H1 (cell line): Measurements from ENCODE around the gene RPS21. TPM values are rescaled to one million over a fixed set of nuclear protein-coding genes. Genes with fewer than 3 reads are reported as not detected.

Experiments
- CTCF ChIA-PET: fragments of 300-600 bp; sonication (Branson Sonifier 250); formaldehyde crosslinking; loops from one replicate; lab custom pipeline; 2021; ENCODE audit not compliant: partially characterized antibody; lab: Charles Lee
- POLR2A ChIA-PET: fragments of 300-600 bp; sonication (Branson Sonifier 250); formaldehyde crosslinking; loops from one replicate; lab custom pipeline; 2021; ENCODE audit warnings: inconsistent platforms; ENCODE audit not compliant: partially characterized antibody; lab: Charles Lee
- DNase-seq, 2 experiments: peaks; one replicate each; pipeline versions ENCODE4 v3.0.0 to v3.0.0-alpha.2; 2010 to 2022; ENCODE audit warnings: low spot score in 2 of 2, low read depth in 1 of 2, mixed read lengths in 1 of 2
- FAIRE-seq: peaks from 2 replicates; lab custom pipeline; 2011; peaks lifted over from hg19 to GRCh38; lab: Jason Lieb, UNC
- H2AFZ ChIP-seq: 2 replicates; pipeline ENCODE4 v1.8.1; 2012; ENCODE audit warnings: low read length, inconsistent platforms
- H2AK5ac ChIP-seq: 2 replicates; pipeline ENCODE4 v1.6.1; 2013; ENCODE audit warnings: low read depth, low read length
- H2BK120ac ChIP-seq: replicated peaks from 2 replicates; pipeline ENCODE3; 2013; ENCODE audit warnings: low read depth, low read length, inconsistent platforms
- H2BK12ac ChIP-seq: 2 replicates; pipeline ENCODE4 v1.6.1; 2013; ENCODE audit warnings: low read depth, low read length
- H2BK15ac ChIP-seq: 2 replicates; pipeline ENCODE4 v1.6.1; 2013; ENCODE audit warnings: low read length
- H2BK20ac ChIP-seq: 2 replicates; pipeline ENCODE4 v1.6.1; 2013; ENCODE audit warnings: low read length
- H2BK5ac ChIP-seq: 2 replicates; pipeline ENCODE4 v1.6.1; 2013; ENCODE audit warnings: low read depth, low read length
- H3K14ac ChIP-seq: 2 replicates; pipeline ENCODE4 v1.6.1; 2013; ENCODE audit warnings: inconsistent platforms; ENCODE audit not compliant: insufficient read length
- H3K18ac ChIP-seq: 2 replicates; pipeline ENCODE4 v1.6.1; 2013; ENCODE audit warnings: low read length; ENCODE audit errors: extremely low read depth
- H3K23ac ChIP-seq: 2 replicates; pipeline ENCODE4 v1.6.1; 2013; ENCODE audit warnings: inconsistent platforms; ENCODE audit not compliant: insufficient read length
- H3K23me2 ChIP-seq: 2 replicates; pipeline ENCODE4 v1.6.1; 2013; ENCODE audit warnings: low read depth, low read length
- H3K27ac ChIP-seq: 2 replicates; pipeline ENCODE4 v1.6.1; 2011; ENCODE audit warnings: low read depth, low read length, inconsistent platforms
- H3K27me3 ChIP-seq, 4 experiments: replicated peaks in 1 of 4; 1 replicate in 1 of 4; 2 replicates in 3 of 4; pipeline versions ENCODE4 v1.6.1 to v1.8.1; 2011 to 2013; ENCODE audit warnings: low read length in 3 of 4, mild to moderate bottlenecking in 3 of 4, inconsistent platforms in 2 of 4, mixed read lengths in 2 of 4, moderate library complexity in 1 of 4; ENCODE audit not compliant: control insufficient read depth in 3 of 4, insufficient read depth in 3 of 4; ENCODE audit errors: extremely low read depth in 1 of 4
- H3K36me3 ChIP-seq, 4 experiments: 2 replicates each; pipeline versions ENCODE4 v1.6.1 to v1.8.1; 2011 to 2013; ENCODE audit warnings: mild to moderate bottlenecking in 4 of 4, low read length in 3 of 4, moderate library complexity in 2 of 4, control low read depth in 1 of 4, inconsistent platforms in 1 of 4; ENCODE audit not compliant: insufficient read depth in 4 of 4, control insufficient read depth in 2 of 4
- H3K4ac ChIP-seq: replicated peaks from 2 replicates; pipeline ENCODE3; 2013; ENCODE audit warnings: low read length, low read depth, mixed read lengths, inconsistent platforms; ENCODE audit not compliant: insufficient read length
- H3K4me1 ChIP-seq, 4 experiments: replicated peaks in 1 of 4; 1 replicate in 1 of 4; 2 replicates in 3 of 4; pipeline versions ENCODE4 v1.6.1 to v1.8.1; 2011 to 2013; ENCODE audit warnings: low read length in 3 of 4, inconsistent platforms in 2 of 4, mixed read lengths in 1 of 4; ENCODE audit not compliant: insufficient read depth in 4 of 4, control insufficient read depth in 3 of 4
- H3K4me2 ChIP-seq, 2 experiments: 2 replicates each; pipeline versions ENCODE4 v1.6.1 to v1.8.1; 2011 to 2013; ENCODE audit warnings: low read depth in 2 of 2, low read length in 2 of 2, control low read depth in 1 of 2, inconsistent platforms in 1 of 2, mild to moderate bottlenecking in 1 of 2; ENCODE audit not compliant: insufficient read depth in 1 of 2
- H3K4me3 ChIP-seq, 4 experiments: fragments of 200-600, 300-600 bp in 1 of 4; sonication (generic), shearing (Covaris generic), sonication (Bioruptor Twin) in 1 of 4; 2 replicates each; pipeline versions ENCODE4 v1.5.1 to v1.8.1; 2011 to 2016; ENCODE audit warnings: low read length in 4 of 4, low read depth in 3 of 4, control low read depth in 2 of 4, inconsistent platforms in 2 of 4, mild to moderate bottlenecking in 2 of 4, mixed read lengths in 1 of 4, moderate library complexity in 1 of 4; ENCODE audit not compliant: insufficient read depth in 2 of 4; ENCODE audit errors: extremely low read depth in 1 of 4
- H3K56ac ChIP-seq: replicated peaks from 2 replicates; pipeline ENCODE3; 2013; ENCODE audit warnings: low read depth, mild to moderate bottlenecking, mixed read lengths, low read length, inconsistent platforms; ENCODE audit not compliant: insufficient read length
- H3K79me1 ChIP-seq: 2 replicates; pipeline ENCODE4 v1.6.1; 2013; ENCODE audit warnings: low read depth, low read length, control low read depth
- H3K79me2 ChIP-seq, 2 experiments: 2 replicates each; pipeline versions ENCODE4 v1.6.1 to v1.8.1; 2012 to 2013; ENCODE audit warnings: low read length in 2 of 2, mild to moderate bottlenecking in 2 of 2, inconsistent platforms in 1 of 2; ENCODE audit not compliant: insufficient read depth in 2 of 2, control insufficient read depth in 1 of 2
- H3K9ac ChIP-seq, 4 experiments: replicated peaks in 1 of 4; 1 replicate in 1 of 4; 2 replicates in 3 of 4; pipeline versions ENCODE4 v1.6.1 to v1.8.1; 2011 to 2013; ENCODE audit warnings: low read depth in 3 of 4, low read length in 3 of 4, control low read depth in 2 of 4, mild to moderate bottlenecking in 2 of 4, moderate library complexity in 2 of 4, inconsistent platforms in 1 of 4; ENCODE audit errors: extremely low read depth in 1 of 4
- H3K9me3 ChIP-seq, 2 experiments: 2 replicates each; pipeline versions ENCODE4 v1.6.1 to v1.8.1; 2012 to 2013; ENCODE audit warnings: mild to moderate bottlenecking in 2 of 2, moderate library complexity in 2 of 2, control low read depth in 1 of 2, inconsistent platforms in 1 of 2, low read depth in 1 of 2, low read length in 1 of 2, mixed read lengths in 1 of 2; ENCODE audit not compliant: insufficient read depth in 2 of 2
- H4K20me1 ChIP-seq, 2 experiments: replicated peaks in 1 of 2; 2 replicates each; pipeline versions ENCODE3 to v1.8.1; 2011 to 2013; ENCODE audit warnings: inconsistent platforms in 2 of 2, low read length in 2 of 2, mild to moderate bottlenecking in 1 of 2; ENCODE audit not compliant: insufficient read depth in 2 of 2, control insufficient read depth in 1 of 2
- H4K5ac ChIP-seq: 2 replicates; pipeline ENCODE4 v1.6.1; 2013; ENCODE audit warnings: low read length, low read depth, mixed read lengths, inconsistent platforms; ENCODE audit not compliant: insufficient read length
- H4K8ac ChIP-seq: 2 replicates; pipeline ENCODE4 v1.8.0; 2013; ENCODE audit warnings: mild to moderate bottlenecking, moderate library complexity, low read length, inconsistent platforms; ENCODE audit not compliant: insufficient read depth; ENCODE audit errors: extremely low read depth
- H4K91ac ChIP-seq: replicated peaks from 2 replicates; pipeline ENCODE3; 2013; ENCODE audit warnings: low read length, mixed read lengths, inconsistent platforms; ENCODE audit not compliant: insufficient read length
- ASH2L ChIP-seq: fragments of 200-600, 300-600 bp; sonication (generic); IDR thresholded peaks from one replicate; pipeline ENCODE4 v1.7.1; 2017; ENCODE audit warnings: low read length
- BRCA1 ChIP-seq: IDR thresholded peaks from 2 replicates; pipeline ENCODE4 v1.6.1; 2012; ENCODE audit warnings: low read depth, low read length, improper control_type of control experiment
- GTF2F1 ChIP-seq: IDR thresholded peaks from 2 replicates; pipeline ENCODE4 v1.6.1; 2012; ENCODE audit warnings: low read depth, low read length, improper control_type of control experiment, borderline replicate concordance
- JUN ChIP-seq: IDR thresholded peaks from 2 replicates; pipeline ENCODE4 v1.6.1; 2011; ENCODE audit warnings: low read depth, mild to moderate bottlenecking, improper control_type of control experiment, low read length
- JUND ChIP-seq: IDR thresholded peaks from 2 replicates; pipeline ENCODE4 v1.6.1; 2011; ENCODE audit warnings: mild to moderate bottlenecking, improper control_type of control experiment, low read length
- TAF1 ChIP-seq: IDR thresholded peaks from 2 replicates; pipeline ENCODE4 v1.6.1; 2011; ENCODE audit warnings: mild to moderate bottlenecking, low read depth, low read length
- TBP ChIP-seq: IDR thresholded peaks from 2 replicates; pipeline ENCODE4 v1.6.1; 2011; ENCODE audit warnings: low read depth, low read length, improper control_type of control experiment
- WGBS, 2 experiments: shearing (Covaris generic) in 1 of 2; methylation state at CpG; one replicate each; pipeline versions ENCODE4 v1.1.6 to v1.1.7; 2013 to 2015; ENCODE audit warnings: low lambda C conversion rate in 2 of 2, mixed read lengths in 2 of 2, inconsistent platforms in 1 of 2, low coverage in 1 of 2, missing lambda C conversion rate in 1 of 2; ENCODE audit not compliant: insufficient replicate concordance in 2 of 2, insufficient coverage in 1 of 2, insufficient read length in 1 of 2; ENCODE audit errors: extremely low coverage in 1 of 2, missing lambda C conversion rate in 1 of 2; 5-methylcytosine and 5-hydroxymethylcytosine counted together
- polyA plus RNA-seq, 7 experiments: library from polyadenylated mRNA; depleted of rRNA in 3 of 7; stranded (reverse) in 5 of 7; unstranded in 2 of 7; fragments of >200 nt in 5 of 7; fragments of 200-250 nt in 2 of 7; gene quantifications; 1 replicate in 5 of 7; 2 replicates in 1 of 7; 4 replicates in 1 of 7; pipeline versions ENCODE4 v1.2.1 to v1.2.3, GENCODE V29; 2011 to 2013; ENCODE audit warnings: missing spikeins in 2 of 7, mixed read lengths in 2 of 7
- total RNA-seq: library from RNA; stranded (reverse); fragmentation: NEBNext Ultra II Directional; extraction: Animal tissue kit (Norgen Biotek cat#: 25700); gene quantifications from 2 replicates; pipeline ENCODE4 v1.2.1, GENCODE V29; 2021

The RPS21 gene
- total and polyA plus RNA-seq, 2 of the 8 experiments (the other 6 are each of a cell fraction or from before 2014, with no cell fraction given), result 1,787 to 7,219 TPM

- Histone ChIP-seq H4K8ac (peak overlapping the region; percentile 57; the same call in 1 of the 2 replicates), H3K9ac (no peak overlapping the region), H3K14ac (no peak overlapping the region), H3K4ac (no peak overlapping the region), H2BK20ac (no peak overlapping the region)
- TF ChIP-seq TAF1 (no peak), GTF2F1 (no peak), TBP (no peak), ASH2L (no peak), JUND (no peak), BRCA1 (no peak), JUN (no peak)
- TF ChIP-seq, all 59 proteins: peak for 0
- H3K56ac ChIP-seq, result no peak overlapping the region
- no peak overlapping the region for H3K23ac ChIP-seq
- H3K27me3 ChIP-seq, result no peaks in the 10 kb centered on the region
- no peak overlapping the region for H2AFZ ChIP-seq
- H3K9me3 ChIP-seq, result peaks cover 0 to 3% of the 10 kb centered on the region in 2 experiments; a peak in 2 of 4 replicates
- no peaks in the 10 kb centered on the region; a peak in 1 of 7 replicates for H3K4me1 ChIP-seq
- H3K23me2 ChIP-seq, result no peaks in the 10 kb centered on the region; the same call in 1 of the 2 replicates
- H3K79me1 ChIP-seq, result no peaks in the 10 kb centered on the region; the same call in 1 of the 2 replicates
- WGBS, 2 experiments, result 94% methylated on average over 10 of the region's 10 CpGs; no CpG with 5 or more reads in 1 of the 2 experiments
- H2BK5ac ChIP-seq, result no peak overlapping the region; the same call in 1 of the 2 replicates
- H2AK5ac ChIP-seq, result no peak overlapping the region
- no peak overlapping the region for H2BK15ac ChIP-seq
- H3K36me3 ChIP-seq, result peaks cover 28 to 69% (median 58%) of the 10 kb centered on the region in 4 experiments; a peak in 7 of 8 replicates
- ChIA-PET CTCF (interaction anchor here (0.9 kb wide), 1 partner anchor 21 kb away, joined by 4 read pairs; no protein-coding TSS in a partner anchor), POLR2A (interaction anchor here (0.8 to 12.3 kb wide), 9 partner anchors 13 to 43 kb away, joined by 3 to 95 read pairs (median 5); partner anchors contain the start of gene RPS21)
- peaks cover 0 to 10% of the 10 kb centered on the region in 2 experiments for H4K20me1 ChIP-seq
- H2BK120ac ChIP-seq, result no peak overlapping the region
- no peak overlapping the region for H3K18ac ChIP-seq
- H3K4me2 ChIP-seq, result no peak overlapping the region
- H4K5ac ChIP-seq, result no peak overlapping the region
- no peak overlapping the region for H2BK12ac ChIP-seq
- no peak overlapping the region for H4K91ac ChIP-seq
- no peaks in the 10 kb centered on the region for H3K79me2 ChIP-seq
- H3K27ac ChIP-seq, result no peak overlapping the region
- no peak for DNase-seq
- no peak for FAIRE-seq
- no peak overlapping the region for H3K4me3 ChIP-seq
These were observed 39.8 kb upstream of the RPS21 start for GRCh38 chr20:62347151-62347404.
